Neural progenitor cell (in vitro differentiated cells): ENCODE data around the gene PKNOX2. TPM values are rescaled to one million over a fixed set of nuclear protein-coding genes. Genes with fewer than 3 reads are reported as not detected.
A peak's percentile ranks its signal among the peaks of the same experiment; 100 is the strongest.

Experiments used
- DNase-seq: peaks from one replicate; pipeline ENCODE4 v3.0.0-alpha.2; 2016; ENCODE audit warnings: low spot score
- H2AFZ ChIP-seq: fragments of 200-600 bp; sonication (generic); replicated peaks from 2 replicates; pipeline ENCODE4 v1.6.1; 2016; ENCODE audit warnings: antibody characterized with exemption
- H3F3A ChIP-seq: fragments of 200-600 bp; sonication (generic); 2 replicates; pipeline ENCODE4 v1.6.1; 2016; ENCODE audit warnings: antibody characterized with exemption, low read depth
- H3K27ac ChIP-seq: fragments of 200-600 bp; sonication (generic); 2 replicates; pipeline ENCODE4 v1.5.1; 2016; ENCODE audit warnings: mild to moderate bottlenecking
- H3K27me3 ChIP-seq: fragments of 200-600 bp; sonication (generic); 2 replicates; pipeline ENCODE4 v1.6.1; 2016; ENCODE audit warnings: mild to moderate bottlenecking, moderate library complexity
- H3K36me3 ChIP-seq: fragments of 200-600 bp; sonication (generic); 2 replicates; pipeline ENCODE4 v1.5.1; 2016
- H3K4me1 ChIP-seq: fragments of 200-600 bp; sonication (generic); 2 replicates; pipeline ENCODE4 v1.6.1; 2016; ENCODE audit warnings: mixed run types
- H3K4me2 ChIP-seq: fragments of 200-600 bp; sonication (generic); 2 replicates; pipeline ENCODE4 v1.6.1; 2016
- H3K4me3 ChIP-seq: fragments of 200-600 bp; sonication (generic); 2 replicates; pipeline ENCODE4 v1.5.1; 2016
- H3K79me2 ChIP-seq: fragments of 200-600 bp; sonication (generic); 2 replicates; pipeline ENCODE4 v1.6.1; 2016; ENCODE audit warnings: low read depth
- H3K9ac ChIP-seq: fragments of 200-600 bp; sonication (generic); 2 replicates; pipeline ENCODE4 v1.6.1; 2016
- H3K9me3 ChIP-seq: fragments of 200-600 bp; sonication (generic); 2 replicates; pipeline ENCODE4 v1.5.1; 2016; ENCODE audit warnings: low read depth
- H4K20me1 ChIP-seq: fragments of 200-600 bp; sonication (generic); 2 replicates; pipeline ENCODE4 v1.6.1; 2016; ENCODE audit warnings: low read depth
- H3K27ac Mint-ChIP-seq: 3 replicates; pipeline ENCODE4 v1.8.0; 2021; ENCODE audit warnings: mixed read lengths
- H3K27me3 Mint-ChIP-seq: 2 replicates; pipeline ENCODE4 v1.8.0; 2022; ENCODE audit warnings: low read depth, mild to moderate bottlenecking, inconsistent platforms, moderate library complexity, mixed read lengths; ENCODE audit not compliant: insufficient read depth
- H3K36me3 Mint-ChIP-seq: 3 replicates; pipeline ENCODE4 v1.8.0; 2021; ENCODE audit warnings: mixed read lengths
- H3K4me1 Mint-ChIP-seq: 3 replicates; pipeline ENCODE4 v1.8.0; 2021; ENCODE audit warnings: mixed read lengths
- H3K4me3 Mint-ChIP-seq: 3 replicates; pipeline ENCODE4 v1.8.0; 2021; ENCODE audit warnings: mild to moderate bottlenecking, moderate library complexity, mixed read lengths
- H3K9me3 Mint-ChIP-seq: 3 replicates; pipeline ENCODE4 v1.8.0; 2020; ENCODE audit warnings: mixed read lengths
- EZH2 ChIP-seq: fragments of 200-600 bp; sonication (generic); IDR thresholded peaks from 2 replicates; pipeline ENCODE4 v1.6.1; 2017; ENCODE audit warnings: antibody characterized with exemption, mild to moderate bottlenecking, moderate library complexity
- EZH2phosphoT487 ChIP-seq: fragments of 200-600 bp; sonication (generic); IDR thresholded peaks from 2 replicates; pipeline ENCODE4 v1.6.1; 2017; ENCODE audit warnings: antibody characterized with exemption
- total RNA-seq: library from RNA; depleted of rRNA; stranded (reverse); fragments of >200 nt; gene quantifications from 2 replicates; pipeline ENCODE4 v1.2.3, GENCODE V29; 2015; ENCODE audit warnings: low replicate concordance
- TF ChIP-seq, protein P1 (sequence below): fragments of 200-600 bp; sonication (generic); IDR thresholded peaks from 2 replicates; pipeline ENCODE4 v1.5.1; 2017; ENCODE audit warnings: antibody characterized with exemption, mild to moderate bottlenecking

The PKNOX2 gene
- total RNA-seq, 1 donor from 2014 or later, result 4.3 TPM

GRCh38 chr11:125447721-125448120, 283.2 kb downstream of the PKNOX2 start:
- no peaks in the 10 kb centered on the region for H3K27me3 ChIP-seq
- Mint-ChIP-seq H3K9me3 (no peaks in the 10 kb centered on the region), H3K27me3 (peaks cover 4% of the 10 kb centered on the region), H3K4me3 (no peak overlapping the region), H3K27ac (no peak overlapping the region), H3K4me1 (peaks cover 54% of the 10 kb centered on the region), H3K36me3 (peaks cover 26% of the 10 kb centered on the region)
- peaks cover 36% of the 10 kb centered on the region for H4K20me1 ChIP-seq
- no peaks in the 10 kb centered on the region for H3K36me3 ChIP-seq
- H3K4me1 ChIP-seq, result peaks cover 36% of the 10 kb centered on the region
- H3K4me2 ChIP-seq, result no peak overlapping the region
- peaks cover 44% of the 10 kb centered on the region for H3F3A ChIP-seq
- no peak overlapping the region for H3K4me3 ChIP-seq
- no peak overlapping the region for H2AFZ ChIP-seq
- H3K79me2 ChIP-seq, result no peaks in the 10 kb centered on the region
- TF ChIP-seq EZH2 (no peak), EZH2phosphoT487 (no peak)
- TF ChIP-seq, protein P1, sequence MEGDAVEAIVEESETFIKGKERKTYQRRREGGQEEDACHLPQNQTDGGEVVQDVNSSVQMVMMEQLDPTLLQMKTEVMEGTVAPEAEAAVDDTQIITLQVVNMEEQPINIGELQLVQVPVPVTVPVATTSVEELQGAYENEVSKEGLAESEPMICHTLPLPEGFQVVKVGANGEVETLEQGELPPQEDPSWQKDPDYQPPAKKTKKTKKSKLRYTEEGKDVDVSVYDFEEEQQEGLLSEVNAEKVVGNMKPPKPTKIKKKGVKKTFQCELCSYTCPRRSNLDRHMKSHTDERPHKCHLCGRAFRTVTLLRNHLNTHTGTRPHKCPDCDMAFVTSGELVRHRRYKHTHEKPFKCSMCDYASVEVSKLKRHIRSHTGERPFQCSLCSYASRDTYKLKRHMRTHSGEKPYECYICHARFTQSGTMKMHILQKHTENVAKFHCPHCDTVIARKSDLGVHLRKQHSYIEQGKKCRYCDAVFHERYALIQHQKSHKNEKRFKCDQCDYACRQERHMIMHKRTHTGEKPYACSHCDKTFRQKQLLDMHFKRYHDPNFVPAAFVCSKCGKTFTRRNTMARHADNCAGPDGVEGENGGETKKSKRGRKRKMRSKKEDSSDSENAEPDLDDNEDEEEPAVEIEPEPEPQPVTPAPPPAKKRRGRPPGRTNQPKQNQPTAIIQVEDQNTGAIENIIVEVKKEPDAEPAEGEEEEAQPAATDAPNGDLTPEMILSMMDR, result no peak
- H3K9ac ChIP-seq, result no peak overlapping the region
- no peaks in the 10 kb centered on the region for H3K9me3 ChIP-seq
- H3K27ac ChIP-seq, result no peak overlapping the region
- DNase-seq, result no peak

DNA sequence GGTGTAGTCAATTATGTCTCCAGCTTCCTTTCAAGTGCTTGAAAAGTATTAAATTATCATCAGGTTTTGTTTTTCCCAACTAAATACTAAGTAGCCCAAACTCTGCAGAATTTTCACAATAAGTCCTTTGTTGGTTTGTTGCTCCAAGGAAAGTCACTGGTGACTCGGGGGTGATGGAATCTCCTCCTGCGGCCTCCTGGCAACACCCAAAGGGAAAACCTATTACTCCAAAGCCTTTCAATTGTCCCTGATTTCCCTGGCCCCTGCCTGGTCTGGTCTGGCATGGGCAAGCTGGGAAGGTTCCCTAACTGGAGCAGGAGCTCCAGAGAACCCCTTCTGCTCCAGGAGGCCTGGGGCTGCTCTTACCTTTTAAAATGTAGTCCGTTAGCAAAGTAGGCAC, 283.6 kb downstream of the PKNOX2 start:
- H3K4me1 ChIP-seq, result peaks cover 32% of the 10 kb centered on the region
- no peaks in the 10 kb centered on the region for H3K36me3 ChIP-seq
- no peak overlapping the region for H3K27ac ChIP-seq
- H3K79me2 ChIP-seq, result no peaks in the 10 kb centered on the region
- Mint-ChIP-seq H3K9me3 (no peaks in the 10 kb centered on the region), H3K27ac (peak overlapping the region; percentile 88), H3K27me3 (peaks cover 4% of the 10 kb centered on the region), H3K4me3 (no peak overlapping the region), H3K36me3 (peaks cover 26% of the 10 kb centered on the region), H3K4me1 (peaks cover 52% of the 10 kb centered on the region)
- H3K4me2 ChIP-seq, result no peak overlapping the region
- TF ChIP-seq, protein P1, result no peak
- TF ChIP-seq EZH2phosphoT487 (no peak), EZH2 (no peak)
- no peak overlapping the region for H3K4me3 ChIP-seq
- H2AFZ ChIP-seq, result no peak overlapping the region
- no peak for DNase-seq
- peaks cover 32% of the 10 kb centered on the region for H4K20me1 ChIP-seq
- no peak overlapping the region for H3K9ac ChIP-seq
- no peaks in the 10 kb centered on the region for H3K9me3 ChIP-seq
- H3K27me3 ChIP-seq, result no peaks in the 10 kb centered on the region
- H3F3A ChIP-seq, result peaks cover 45% of the 10 kb centered on the region

DNA sequence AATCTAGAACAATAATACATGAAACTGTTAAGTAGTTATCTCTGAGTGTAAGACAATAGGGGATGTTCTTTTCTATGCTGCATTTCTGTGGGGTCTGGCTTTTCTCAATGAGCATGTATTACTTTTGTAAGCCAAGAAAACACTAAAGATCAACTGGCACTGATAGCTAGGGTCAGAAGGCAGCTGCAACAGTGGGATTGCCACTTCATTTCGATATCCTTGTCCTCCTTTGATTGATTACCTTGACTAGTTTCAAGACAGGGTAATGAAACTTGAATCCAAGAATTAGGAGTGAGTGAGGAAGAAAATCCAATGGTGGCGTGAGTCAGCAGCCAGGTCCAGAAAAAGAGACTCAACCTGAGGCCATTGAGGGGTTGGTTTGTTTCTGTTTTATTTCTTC, 285.0 kb downstream of the PKNOX2 start:
- H3K4me2 ChIP-seq, result no peak overlapping the region
- no peaks in the 10 kb centered on the region for H3K36me3 ChIP-seq
- H3K9me3 ChIP-seq, result no peaks in the 10 kb centered on the region
- no peak overlapping the region for H3K9ac ChIP-seq
- no peak overlapping the region for H3K27ac Mint-ChIP-seq
- peaks cover 31% of the 10 kb centered on the region for H3K36me3 Mint-ChIP-seq
- no peak overlapping the region for H3K27ac ChIP-seq
- H3K4me3 ChIP-seq, result no peak overlapping the region
- peaks cover 2% of the 10 kb centered on the region for H3K9me3 Mint-ChIP-seq
- DNase-seq, result no peak
- peaks cover 19% of the 10 kb centered on the region for H3K4me1 ChIP-seq
- H3K27me3 ChIP-seq, result no peaks in the 10 kb centered on the region
- H3F3A ChIP-seq, result peaks cover 36% of the 10 kb centered on the region
- H2AFZ ChIP-seq, result no peak overlapping the region
- H3K79me2 ChIP-seq, result no peaks in the 10 kb centered on the region
- no peak for TF ChIP-seq EZH2phosphoT487
- no peak for TF ChIP-seq EZH2
- TF ChIP-seq, protein P1, result no peak
- H4K20me1 ChIP-seq, result peaks cover 18% of the 10 kb centered on the region
- peaks cover 4% of the 10 kb centered on the region for H3K27me3 Mint-ChIP-seq
- peaks cover 40% of the 10 kb centered on the region for H3K4me1 Mint-ChIP-seq
- H3K4me3 Mint-ChIP-seq, result no peak overlapping the region
